Fibroblast of villous mesenchyme (primary cell): ENCODE data around the gene DYRK3. TPM values are rescaled to one million over a fixed set of nuclear protein-coding genes. Genes with fewer than 3 reads are reported as not detected.

ENCODE experiments used
- DNase-seq: peaks from one replicate; pipeline ENCODE4 v3.0.0-alpha.2; 2010; ENCODE audit warnings: low read depth
- H3K4me3 ChIP-seq: 2 replicates; pipeline ENCODE4 v1.5.1; 2011; ENCODE audit warnings: low read depth, mild to moderate bottlenecking, low read length
- CTCF ChIP-seq: IDR thresholded peaks from 2 replicates; pipeline ENCODE4 v1.5.1; 2012; ENCODE audit warnings: low read depth, mild to moderate bottlenecking, low read length; ENCODE audit not compliant: insufficient read depth
- total RNA-seq: library from RNA; depleted of rRNA; stranded (reverse); fragments of >200 nt; gene quantifications from 2 replicates; pipeline ENCODE4 v1.2.3, GENCODE V29; 2012

Gene DYRK3
- total RNA-seq, 1 donor = 46.2 TPM

- DNase-seq = no peak
- H3K4me3 ChIP-seq = no peak overlapping the region
- TF ChIP-seq CTCF = no peak
These were observed 24.8 kb downstream of the DYRK3 start for GRCh38 chr1:206660136-206660535.

GRCh38 chr1:206661161-206661820 lies 26.0 kb downstream of the DYRK3 start:
- H3K4me3 ChIP-seq = no peak overlapping the region
- TF ChIP-seq CTCF = no peak
- DNase-seq = no peak

- no peak overlapping the region for H3K4me3 ChIP-seq
- DNase-seq = no peak
- TF ChIP-seq CTCF = no peak
These were observed 27.2 kb downstream of the DYRK3 start for GRCh38 chr1:206662396-206663092.

GRCh38 chr1:206663362-206663761 lies 28.0 kb downstream of the DYRK3 start:
- DNase-seq = no peak
- no peak overlapping the region for H3K4me3 ChIP-seq
- no peak for TF ChIP-seq CTCF

- peak; percentile 83 for TF ChIP-seq CTCF
- no peak overlapping the region for H3K4me3 ChIP-seq
- DNase-seq = peak; percentile 73
These were observed 28.7 kb downstream of the DYRK3 start for GRCh38 chr1:206663832-206664652.

- no peak for DNase-seq
- no peak overlapping the region for H3K4me3 ChIP-seq
- no peak for TF ChIP-seq CTCF
These were observed 29.4 kb downstream of the DYRK3 start for GRCh38 chr1:206664740-206665139.
